ENCODE results near the gene UNC45A.

The UNC45A gene

GRCh38 chr15:90946941-90947576 is 12.0 kb downstream of the UNC45A start:
- no peak for DNase-seq

GRCh38 chr15:90947577-90948357 is 12.7 kb downstream of the UNC45A start:
- no peak for DNase-seq

- no peak for DNase-seq
These were observed 13.4 kb downstream of the UNC45A start for GRCh38 chr15:90948506-90948905.

- no peak for DNase-seq
These were observed 15.0 kb downstream of the UNC45A start for GRCh38 chr15:90949979-90950675.

- no peak for DNase-seq
These were observed 15.6 kb downstream of the UNC45A start for GRCh38 chr15:90950676-90951075.

GRCh38 chr15:90952901-90953677 is 18.0 kb downstream of the UNC45A start:
- DNase-seq = no peak

GRCh38 chr15:90953947-90954711 is 19.0 kb downstream of the UNC45A start:
- no peak for DNase-seq

GRCh38 chr15:90954712-90955623 is 19.9 kb downstream of the UNC45A start, which contains the start of gene RCCD1:
TSS of gene RCCD1 (plus strand) at chr15:90954884. CDS start at chr15:90956735, 1,851 bp downstream.
- peak; percentile 68 for DNase-seq

- DNase-seq = no peak
These were observed 20.7 kb downstream of the UNC45A start for GRCh38 chr15:90955624-90956273.

- no peak for DNase-seq
These were observed 21.4 kb downstream of the UNC45A start for GRCh38 chr15:90956274-90957030.

GRCh38 chr15:90957031-90957790 is 22.1 kb downstream of the UNC45A start:
- DNase-seq = no peak

- DNase-seq = no peak
These were observed 22.7 kb downstream of the UNC45A start for GRCh38 chr15:90957791-90958190.

- DNase-seq = no peak
These were observed 24.0 kb downstream of the UNC45A start for GRCh38 chr15:90959028-90959595.

GRCh38 chr15:90959894-90960293 is 24.8 kb downstream of the UNC45A start:
- DNase-seq = no peak

GRCh38 chr15:90960298-90961091 is 25.4 kb downstream of the UNC45A start:
- DNase-seq = no peak

GRCh38 chr15:90962021-90962420 is 26.9 kb downstream of the UNC45A start:
- DNase-seq = no peak

GRCh38 chr15:90966262-90966661 is 31.2 kb downstream of the UNC45A start:
- DNase-seq = no peak

- DNase-seq = no peak
These were observed 32.1 kb downstream of the UNC45A start for GRCh38 chr15:90967206-90967605.

Measured in SIG-M5 (cell line).